Skeletal muscle satellite cell (primary cell): ENCODE measurements around the gene NLRP3.

ENCODE experiments used
- H3K27me3 ChIP-seq: 2 replicates; pipeline ENCODE4 v1.7.0; 2013; ENCODE audit warnings: low read length; ENCODE audit not compliant: control insufficient read depth, insufficient read depth
- H3K36me3 ChIP-seq: 2 replicates; pipeline ENCODE4 v1.7.0; 2013; ENCODE audit warnings: mild to moderate bottlenecking, control low read depth, low read length; ENCODE audit not compliant: insufficient read depth
- H3K4me1 ChIP-seq: 2 replicates; pipeline ENCODE4 v1.7.0; 2013; ENCODE audit warnings: low read length; ENCODE audit not compliant: control insufficient read depth, insufficient read depth
- H3K4me2 ChIP-seq: 2 replicates; pipeline ENCODE4 v1.7.0; 2013; ENCODE audit warnings: mild to moderate bottlenecking, low read length
- H3K4me3 ChIP-seq: 2 replicates; pipeline ENCODE4 v1.7.0; 2013; ENCODE audit warnings: low read length
- H3K9ac ChIP-seq: 2 replicates; pipeline ENCODE4 v1.7.0; 2013; ENCODE audit warnings: mild to moderate bottlenecking, low read depth, low read length, moderate library complexity
- H3K9me3 ChIP-seq: replicated peaks from 2 replicates; pipeline ENCODE4 v1.7.0; 2013; ENCODE audit warnings: mild to moderate bottlenecking, control low read depth, low read length

NLRP3 gene

DNA sequence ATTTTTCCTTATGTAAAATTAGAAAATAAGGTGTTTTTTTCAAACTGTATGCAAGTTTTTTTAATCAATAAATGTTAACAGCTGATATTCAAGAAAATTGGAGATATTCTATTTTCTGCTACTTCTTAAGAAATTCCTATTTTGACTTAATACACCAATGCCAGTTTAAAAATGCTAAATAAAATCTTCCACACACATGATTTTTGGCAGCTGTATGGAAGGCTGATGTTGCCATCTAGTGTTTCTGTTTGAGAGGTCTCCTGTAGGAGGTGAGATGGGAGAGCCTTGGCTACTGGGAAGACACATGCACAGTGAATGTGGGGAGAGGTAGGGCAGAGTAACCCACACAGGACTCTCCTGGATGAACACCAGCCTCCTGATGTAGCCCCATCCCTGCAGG lies 71.1 kb downstream of the NLRP3 start:
- no peak overlapping the region for H3K9ac ChIP-seq
- no peaks in the 10 kb centered on the region for H3K27me3 ChIP-seq
- no peaks in the 10 kb centered on the region for H3K9me3 ChIP-seq
- no peaks in the 10 kb centered on the region for H3K4me1 ChIP-seq
- H3K4me3 ChIP-seq, result no peak overlapping the region
- H3K4me2 ChIP-seq, result no peak overlapping the region
- no peaks in the 10 kb centered on the region for H3K36me3 ChIP-seq

DNA sequence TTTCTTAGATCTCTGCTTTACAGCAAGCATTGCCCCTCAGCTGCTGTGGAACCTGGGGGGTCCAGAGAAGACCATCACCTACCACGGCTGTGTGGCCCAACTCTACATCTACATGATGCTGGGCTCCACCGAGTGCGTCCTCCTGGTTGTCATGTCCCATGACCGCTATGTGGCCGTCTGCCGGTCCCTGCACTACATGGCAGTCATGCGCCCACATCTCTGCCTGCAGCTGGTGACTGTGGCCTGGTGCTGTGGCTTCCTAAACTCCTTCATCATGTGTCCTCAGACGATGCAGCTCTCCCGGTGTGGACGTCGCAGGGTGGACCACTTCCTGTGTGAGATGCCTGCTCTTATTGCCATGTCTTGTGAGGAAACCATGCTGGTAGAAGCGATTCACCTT lies 75.4 kb downstream of the NLRP3 start:
- Histone ChIP-seq H3K36me3 (no peaks in the 10 kb centered on the region), H3K9ac (no peak overlapping the region), H3K9me3 (no peaks in the 10 kb centered on the region), H3K4me2 (no peak overlapping the region), H3K4me1 (no peaks in the 10 kb centered on the region), H3K4me3 (no peak overlapping the region), H3K27me3 (no peaks in the 10 kb centered on the region)

DNA sequence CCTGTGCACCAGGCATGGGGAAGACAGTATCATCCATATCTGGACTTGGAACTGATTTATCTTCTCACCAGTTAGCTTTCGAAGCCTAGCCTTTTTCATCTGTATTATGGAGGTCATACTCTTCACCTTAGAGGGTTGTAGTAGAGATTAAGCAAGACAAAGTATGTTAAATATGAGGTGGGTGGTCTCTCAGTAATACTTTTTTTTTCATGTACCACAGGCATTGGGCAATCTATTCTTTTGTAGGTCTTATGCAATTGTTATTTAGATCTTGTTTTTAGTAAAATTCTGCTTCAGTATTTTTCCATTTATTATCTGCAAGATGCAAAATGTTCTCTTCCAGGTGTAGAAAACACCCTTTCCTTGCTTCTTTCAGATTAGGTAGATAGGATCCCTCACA lies 77.1 kb downstream of the NLRP3 start:
- H3K4me3 ChIP-seq, result no peak overlapping the region
- H3K9ac ChIP-seq, result no peak overlapping the region
- H3K36me3 ChIP-seq, result no peaks in the 10 kb centered on the region
- no peaks in the 10 kb centered on the region for H3K9me3 ChIP-seq
- no peak overlapping the region for H3K4me2 ChIP-seq
- no peaks in the 10 kb centered on the region for H3K27me3 ChIP-seq
- no peaks in the 10 kb centered on the region for H3K4me1 ChIP-seq

DNA sequence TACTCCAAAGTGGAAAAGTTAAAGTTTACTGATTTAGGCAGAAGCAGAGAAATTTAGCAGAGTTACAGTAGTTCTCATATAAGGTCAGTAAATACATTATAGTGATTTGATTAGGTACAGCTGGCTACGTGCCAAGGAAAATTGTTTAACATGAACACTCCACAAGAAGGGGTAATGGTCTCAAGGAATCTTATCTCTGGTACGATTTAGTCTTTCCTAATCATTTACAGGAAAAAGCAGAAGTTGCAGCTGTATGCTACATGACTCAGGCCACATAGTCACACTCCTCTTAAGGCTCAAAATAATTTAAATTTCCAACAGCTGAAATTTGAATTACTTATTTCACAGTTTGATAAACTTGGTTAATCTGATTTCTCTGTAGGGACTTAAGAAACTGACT lies 78.8 kb downstream of the NLRP3 start:
- H3K9ac ChIP-seq, result no peak overlapping the region
- no peak overlapping the region for H3K4me3 ChIP-seq
- no peaks in the 10 kb centered on the region for H3K27me3 ChIP-seq
- no peaks in the 10 kb centered on the region for H3K4me1 ChIP-seq
- H3K4me2 ChIP-seq, result no peak overlapping the region
- H3K9me3 ChIP-seq, result no peaks in the 10 kb centered on the region
- no peaks in the 10 kb centered on the region for H3K36me3 ChIP-seq

DNA sequence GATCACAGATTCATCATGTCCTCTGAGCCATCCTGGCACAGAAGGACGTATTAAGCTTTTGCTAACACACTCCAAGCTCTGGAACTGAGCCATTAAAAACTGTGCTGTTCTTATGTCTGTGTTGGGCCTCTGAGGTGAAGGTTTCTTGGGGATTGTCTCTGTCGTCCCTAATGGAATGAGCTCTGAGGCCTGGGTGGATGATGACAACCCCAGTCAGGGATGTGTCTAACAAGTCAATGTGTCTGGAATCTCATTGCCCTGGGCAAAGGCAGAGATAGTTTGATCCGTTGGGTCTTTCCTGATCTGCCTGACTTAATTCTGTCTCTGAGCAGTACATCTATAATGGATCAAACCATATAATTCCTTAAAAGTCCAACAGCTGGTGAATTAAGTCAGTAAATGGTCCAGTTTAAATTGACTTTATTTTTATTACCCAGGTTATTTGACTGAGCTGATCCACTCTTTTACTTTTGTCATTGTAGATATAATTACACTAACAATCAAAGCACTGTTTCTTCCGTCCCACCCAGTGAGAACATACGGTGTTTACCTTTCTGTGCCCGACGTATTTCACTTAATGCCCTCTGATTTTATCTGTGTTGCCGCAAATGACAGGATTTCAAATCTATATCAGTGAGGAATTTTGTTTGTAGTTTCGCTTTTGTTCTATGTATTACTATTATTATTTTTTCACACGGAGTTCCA lies 80.8 kb downstream of the NLRP3 start:
- no peak overlapping the region for H3K9ac ChIP-seq
- H3K4me2 ChIP-seq, result no peak overlapping the region
- no peak overlapping the region for H3K4me3 ChIP-seq
- H3K27me3 ChIP-seq, result no peaks in the 10 kb centered on the region
- H3K4me1 ChIP-seq, result no peaks in the 10 kb centered on the region
- no peaks in the 10 kb centered on the region for H3K9me3 ChIP-seq
- H3K36me3 ChIP-seq, result no peaks in the 10 kb centered on the region
